Left lung (tissue), 10 donors: Measurements from ENCODE around the gene MED13. TPM values are rescaled to one million over a fixed set of nuclear protein-coding genes. Genes with fewer than 3 reads are reported as not detected.

Experiments
- ATAC-seq: fragments of 200-7000 bp; cut with Tn5 transposase; one replicate; pipeline ENCODE4 v1.9.1; 2020; ENCODE audit warnings: moderate library complexity
- DNase-seq, 4 donors: peaks; one replicate each; pipeline ENCODE4 v3.0.0-alpha.2; 2013 to 2020
- H3K27ac ChIP-seq, 2 donors: fragments of 200-600 bp; sonication (generic) in 1 of 2; one replicate each; pipeline versions ENCODE4 v1.5.0 to v1.8.0; 2020 to 2021
- H3K27me3 ChIP-seq, 2 donors: fragments of 200-600 bp; sonication (generic) in 1 of 2; one replicate each; pipeline versions ENCODE4 v1.5.0 to v1.8.0; 2020 to 2021
- H3K36me3 ChIP-seq, 2 donors: fragments of 200-600 bp; sonication (generic) in 1 of 2; one replicate each; pipeline versions ENCODE4 v1.5.0 to v1.8.0; 2020 to 2021
- H3K4me1 ChIP-seq, 2 donors: fragments of 200-600 bp; one replicate each; pipeline ENCODE4 v1.8.0; 2021
- H3K4me3 ChIP-seq, 2 donors: fragments of 200-600 bp; sonication (generic) in 1 of 2; one replicate each; pipeline versions ENCODE4 v1.5.0 to v1.8.0; 2020 to 2021; ENCODE audit warnings: mild to moderate bottlenecking in 1 of 2
- H3K9me3 ChIP-seq, 2 donors: fragments of 200-600 bp; sonication (generic) in 1 of 2; one replicate each; pipeline versions ENCODE4 v1.5.0 to v1.8.0; 2020 to 2021
- intact Hi-C, 2 donors: fragments of 100-400 bp; cut with DNase I; formaldehyde crosslinking; loops; one replicate each; pipeline versions ENCODE4 v1.11.2 to v1.14.2; 2022
- polyA plus RNA-seq, 6 donors: library from polyadenylated mRNA; unstranded; fragments of 120-200 nt; gene quantifications; one replicate each; pipeline ENCODE4 v1.2.1, GENCODE V29; 2013; ENCODE audit not compliant: insufficient read length in 6 of 6
- total RNA-seq, 2 donors: library from RNA; stranded (reverse); fragmentation: NEBNext Ultra II Directional; extraction: Animal tissue kit (Norgen Biotek cat#: 25700); gene quantifications; one replicate each; pipeline ENCODE4 v1.2.1, GENCODE V29; 2021
- TF ChIP-seq, protein P1 (sequence below), 2 donors: fragments of 200-600 bp; sonication (generic) in 1 of 2; IDR thresholded peaks; one replicate each; pipeline versions ENCODE4 v1.5.0 to v1.8.0; 2021; ENCODE audit warnings: antibody characterized with exemption in 2 of 2
- donor health status: DM: no; HTN: yes; CAD: no.
- donor health status: DM: no; HTN: no; CAD: no.

The MED13 gene
- total and polyA plus RNA-seq, 8 donors: 51.1 to 65.1 (median 53.5) TPM

DNA sequence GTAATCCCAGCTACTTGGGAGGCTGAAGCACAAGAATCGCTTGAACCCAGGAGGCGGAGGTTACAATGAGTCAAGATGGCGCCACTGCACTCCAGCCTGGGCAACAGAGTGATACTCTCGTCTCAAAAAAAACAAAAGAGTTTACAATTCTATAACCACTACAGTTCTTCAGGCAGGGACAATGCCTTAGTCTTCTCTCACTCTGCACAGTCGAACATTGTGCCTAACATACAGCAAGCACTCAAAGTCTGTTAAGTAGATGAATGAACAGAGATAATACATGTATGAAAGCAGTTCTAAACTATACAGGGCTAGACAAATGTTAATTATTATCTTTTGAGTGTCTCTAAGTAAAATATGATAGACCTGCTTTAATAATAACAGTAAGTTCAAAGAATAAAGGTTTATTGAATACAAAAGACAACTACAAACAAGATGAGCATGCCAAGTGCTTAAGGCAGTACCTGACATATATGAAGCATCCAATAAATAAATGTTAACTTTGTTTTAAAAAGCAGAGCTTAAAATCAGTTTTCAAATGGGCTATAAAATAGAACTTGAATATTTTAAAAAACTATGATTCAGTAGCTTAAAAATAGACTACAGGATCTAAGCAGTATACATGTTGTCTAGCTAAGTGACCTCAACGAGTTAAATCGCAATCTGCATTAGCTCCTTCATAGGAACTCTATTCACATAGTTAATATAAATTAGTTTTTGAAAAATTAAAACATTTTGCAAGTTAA lies 156.6 kb downstream of the MED13 start:
- TF ChIP-seq, protein P1, sequence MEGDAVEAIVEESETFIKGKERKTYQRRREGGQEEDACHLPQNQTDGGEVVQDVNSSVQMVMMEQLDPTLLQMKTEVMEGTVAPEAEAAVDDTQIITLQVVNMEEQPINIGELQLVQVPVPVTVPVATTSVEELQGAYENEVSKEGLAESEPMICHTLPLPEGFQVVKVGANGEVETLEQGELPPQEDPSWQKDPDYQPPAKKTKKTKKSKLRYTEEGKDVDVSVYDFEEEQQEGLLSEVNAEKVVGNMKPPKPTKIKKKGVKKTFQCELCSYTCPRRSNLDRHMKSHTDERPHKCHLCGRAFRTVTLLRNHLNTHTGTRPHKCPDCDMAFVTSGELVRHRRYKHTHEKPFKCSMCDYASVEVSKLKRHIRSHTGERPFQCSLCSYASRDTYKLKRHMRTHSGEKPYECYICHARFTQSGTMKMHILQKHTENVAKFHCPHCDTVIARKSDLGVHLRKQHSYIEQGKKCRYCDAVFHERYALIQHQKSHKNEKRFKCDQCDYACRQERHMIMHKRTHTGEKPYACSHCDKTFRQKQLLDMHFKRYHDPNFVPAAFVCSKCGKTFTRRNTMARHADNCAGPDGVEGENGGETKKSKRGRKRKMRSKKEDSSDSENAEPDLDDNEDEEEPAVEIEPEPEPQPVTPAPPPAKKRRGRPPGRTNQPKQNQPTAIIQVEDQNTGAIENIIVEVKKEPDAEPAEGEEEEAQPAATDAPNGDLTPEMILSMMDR (IDR thresholded peaks at IDR 0.05): no peak
- Histone ChIP-seq H3K4me1 (no peaks in the 10 kb centered on the region), H3K9me3 (no peaks in the 10 kb centered on the region), H3K27ac (no peak overlapping the region), H3K36me3 (peaks cover 0 to 82% of the 10 kb centered on the region in 2 donors), H3K27me3 (no peaks in the 10 kb centered on the region), H3K4me3 (no peak overlapping the region)
- no peak for DNase-seq
- intact Hi-C loops: no loop called here
- ATAC-seq: no peak

DNA sequence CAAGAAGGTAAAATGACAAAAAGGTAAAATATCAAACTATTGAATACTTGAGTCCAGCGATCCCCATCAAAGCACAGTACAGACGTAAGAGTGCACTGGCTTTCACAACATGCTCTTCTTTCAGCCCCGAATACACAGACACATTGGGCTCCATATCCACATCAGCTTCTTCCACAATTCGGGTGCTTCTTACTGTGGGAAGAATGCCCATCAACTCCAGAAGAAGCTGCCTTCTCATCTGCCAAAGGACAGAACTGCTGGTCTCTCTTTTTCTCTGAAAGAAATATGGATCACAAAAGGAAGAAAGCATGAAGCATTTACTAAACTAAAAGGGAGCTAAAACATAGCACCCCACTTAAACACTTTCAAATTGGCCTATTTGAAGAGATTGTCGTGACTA lies 157.7 kb downstream of the MED13 start:
- Histone ChIP-seq H3K27ac (no peak overlapping the region), H3K27me3 (no peaks in the 10 kb centered on the region), H3K4me1 (no peaks in the 10 kb centered on the region), H3K9me3 (no peaks in the 10 kb centered on the region), H3K36me3 (peaks cover 0 to 92% of the 10 kb centered on the region in 2 donors), H3K4me3 (no peak overlapping the region)
- no peak for DNase-seq
- TF ChIP-seq, protein P1 (IDR thresholded peaks at IDR 0.05): no peak
- intact Hi-C loops: no loop called here
- ATAC-seq: no peak

- no peaks in the 10 kb centered on the region for H3K4me1 ChIP-seq
- H3K27me3 ChIP-seq: no peaks in the 10 kb centered on the region
- no peak overlapping the region for H3K27ac ChIP-seq
- H3K9me3 ChIP-seq: no peaks in the 10 kb centered on the region
- DNase-seq (no peak), ATAC-seq (no peak)
- TF ChIP-seq, protein P1 (IDR thresholded peaks at IDR 0.05): no peak
- H3K36me3 ChIP-seq: peaks cover 0 to 91% of the 10 kb centered on the region in 2 donors
- intact Hi-C loops: no loop called here
- no peak overlapping the region for H3K4me3 ChIP-seq
Measured at GRCh38 chr17:61904094-61904710, 160.9 kb downstream of the MED13 start.

- intact Hi-C loops: no loop called here
- no peak overlapping the region for H3K27ac ChIP-seq
- H3K27me3 ChIP-seq: no peaks in the 10 kb centered on the region
- no peak overlapping the region for H3K4me3 ChIP-seq
- no peaks in the 10 kb centered on the region for H3K9me3 ChIP-seq
- peaks cover 0 to 93% of the 10 kb centered on the region in 2 donors for H3K36me3 ChIP-seq
- no peaks in the 10 kb centered on the region for H3K4me1 ChIP-seq
- ATAC-seq (no peak), DNase-seq (no peak)
- TF ChIP-seq, protein P1 (IDR thresholded peaks at IDR 0.05): no peak
Measured at GRCh38 chr17:61903251-61903650, 161.8 kb downstream of the MED13 start.

DNA sequence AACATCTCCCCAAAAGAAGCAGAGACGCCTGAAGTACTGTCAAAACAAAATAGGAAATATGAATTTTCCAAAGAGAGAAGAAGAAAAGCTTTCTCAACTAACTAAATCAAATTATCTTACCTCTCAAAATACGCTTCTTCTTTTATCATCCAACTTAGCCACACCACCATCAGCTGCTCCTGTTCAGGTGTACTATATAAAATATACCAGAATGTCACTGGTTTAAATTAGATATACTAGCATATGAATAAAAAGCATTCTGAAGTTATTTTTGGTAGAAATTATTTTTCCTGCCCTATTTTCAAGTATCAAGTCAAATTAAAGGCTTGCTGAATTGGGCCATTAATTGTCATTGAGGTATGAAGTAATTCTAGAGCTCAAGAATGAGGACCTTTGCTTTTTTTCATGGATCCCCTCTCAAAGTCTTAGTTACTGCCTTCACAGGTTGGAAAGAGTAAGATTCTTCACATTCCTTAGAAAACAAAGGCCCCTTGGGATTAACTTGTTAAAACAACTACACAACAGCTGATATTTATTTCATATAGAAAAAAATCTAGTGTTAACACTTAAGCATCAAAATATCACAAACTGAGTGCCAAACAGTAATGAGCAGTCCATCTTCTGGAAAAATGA lies 167.4 kb downstream of the MED13 start:
- Histone ChIP-seq H3K9me3 (no peaks in the 10 kb centered on the region), H3K4me1 (no peaks in the 10 kb centered on the region), H3K36me3 (peaks cover 0 to 90% of the 10 kb centered on the region in 2 donors), H3K4me3 (no peak overlapping the region), H3K27ac (no peak overlapping the region), H3K27me3 (no peaks in the 10 kb centered on the region)
- intact Hi-C loops: no loop called here
- TF ChIP-seq, protein P1 (IDR thresholded peaks at IDR 0.05): no peak
- no peak for ATAC-seq
- DNase-seq: no peak
